GM18505 (cell line): ENCODE data around the gene GSTO2.
"Not testable (repeated sequence)": the region's sequence is repeated elsewhere in the genome, so short reads cannot be mapped to it uniquely, and the experiment has no call there.

Source experiments
- ATAC-seq: cut with Tn5 transposase; IDR thresholded peaks from one replicate; pipeline ENCODE4 v1.9.1; 2021; ENCODE audit not compliant: unreplicated experiment
- POLR2A ChIP-seq: IDR thresholded peaks from 4 replicates; pipeline ENCODE4 v1.6.1; 2011; ENCODE audit warnings: borderline replicate concordance; ENCODE audit not compliant: insufficient read depth, insufficient read length; ENCODE audit errors: extremely low read depth

Gene GSTO2

DNA sequence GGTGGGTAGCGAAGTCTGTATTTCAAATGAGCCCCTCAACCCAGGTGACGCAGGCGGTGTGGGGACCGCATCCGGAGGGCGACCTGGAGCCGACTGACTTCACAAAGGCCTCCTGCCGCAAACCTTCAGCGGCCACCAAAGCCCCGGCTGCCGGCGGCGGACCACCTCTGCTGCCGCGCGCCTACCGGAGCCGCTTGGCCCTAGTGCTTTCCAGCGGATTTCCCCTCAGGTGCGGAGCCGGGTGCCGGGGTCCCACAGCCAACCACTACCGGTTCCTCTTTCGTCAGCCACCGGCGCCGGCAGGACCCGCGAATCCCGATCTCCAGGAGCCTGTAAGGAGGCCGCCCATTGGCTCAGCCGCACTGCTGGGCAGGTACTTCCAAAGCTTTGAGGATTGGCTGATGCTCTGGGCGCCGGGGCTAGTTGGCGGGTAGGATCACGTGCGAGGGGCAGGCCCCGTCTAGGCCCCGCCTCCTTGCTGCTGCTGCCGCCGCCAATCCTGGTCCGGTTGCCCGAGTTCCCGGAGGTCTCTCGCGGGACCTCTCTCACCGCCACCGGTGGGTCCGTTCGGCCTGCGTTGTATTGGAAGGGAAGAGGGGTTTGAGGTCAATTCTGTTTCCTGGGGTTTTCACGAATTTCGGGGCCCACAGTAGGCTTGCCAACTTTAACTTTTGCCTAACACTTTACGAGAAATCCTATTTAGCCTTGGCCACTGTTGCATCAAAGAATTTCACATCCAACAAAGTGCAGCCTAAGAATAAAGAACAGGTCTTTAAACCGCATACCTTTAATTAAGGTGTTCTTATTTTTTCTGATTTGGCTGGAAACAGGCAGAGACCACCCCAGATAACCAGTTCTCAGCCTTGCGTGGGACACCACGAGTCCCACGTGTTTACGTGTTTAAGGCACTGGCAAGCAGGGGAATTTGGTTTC, at the start of gene GSTO2:
GSTO2 (plus strand) TSS at position 472 of the 933 bp plus-strand sequence. CDS start 5,732 bp downstream, outside the sequence.
- peak; percentile 98 for ATAC-seq
- TF ChIP-seq POLR2A, result peak; percentile 94

DNA sequence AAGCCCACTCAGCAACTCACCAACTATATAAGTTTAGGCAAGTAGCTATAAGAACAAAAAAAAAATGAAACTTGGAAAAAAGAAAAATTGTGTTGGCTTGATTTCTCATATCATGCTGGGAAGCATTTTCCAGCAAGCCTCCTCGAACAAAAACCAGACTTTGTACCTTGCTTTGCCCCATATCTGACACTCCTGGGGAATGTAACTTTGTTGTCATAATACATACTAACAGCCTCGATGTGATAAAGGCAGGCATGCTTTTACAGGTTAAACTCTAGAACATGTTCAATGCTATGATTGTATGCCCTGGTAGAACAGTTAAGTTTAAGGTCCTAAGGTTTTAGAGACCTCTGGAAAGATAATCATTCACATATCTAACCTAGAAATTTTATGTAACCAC, 48.5 kb upstream of the GSTO2 start:
- no peak for TF ChIP-seq POLR2A
- no peak for ATAC-seq

DNA sequence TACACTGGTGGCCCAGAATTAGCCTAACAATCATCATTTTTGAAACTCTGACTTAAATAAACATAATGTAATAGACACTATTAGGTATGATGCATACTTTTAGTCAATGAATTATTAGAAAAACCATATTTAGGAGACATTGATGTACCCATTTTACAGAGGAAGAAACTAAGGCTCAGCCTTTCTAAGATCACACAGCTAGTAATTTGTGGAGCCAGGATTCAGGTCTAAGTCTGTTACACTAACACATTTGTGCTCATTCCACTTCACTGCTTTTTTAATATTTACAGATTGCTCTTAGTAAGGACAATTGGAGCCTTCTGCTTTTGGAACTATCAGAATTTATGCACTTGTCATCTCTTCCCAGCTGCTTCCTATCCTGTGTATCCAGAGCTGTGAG, 45.7 kb upstream of the GSTO2 start:
- ATAC-seq, result no peak
- TF ChIP-seq POLR2A, result no peak

DNA sequence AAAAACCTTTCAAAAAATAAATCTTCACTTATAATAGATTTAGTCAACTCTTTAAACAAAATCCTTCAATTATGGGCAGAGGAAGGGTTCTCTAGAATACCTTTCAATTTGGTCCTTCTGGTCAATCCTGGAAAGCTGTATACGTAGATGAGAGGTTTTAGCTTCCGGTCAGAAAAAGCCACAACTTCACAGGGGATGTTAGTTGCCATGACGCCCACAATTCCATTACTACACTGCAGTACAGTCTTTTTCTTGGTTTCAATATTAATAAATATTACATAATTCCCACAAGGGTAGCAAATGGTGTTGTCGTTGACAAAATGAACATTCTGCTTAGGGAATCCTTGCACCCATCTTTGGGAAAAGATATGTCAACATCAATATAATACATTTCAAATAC, 38.5 kb upstream of the GSTO2 start:
- no peak for ATAC-seq
- no peak for TF ChIP-seq POLR2A

DNA sequence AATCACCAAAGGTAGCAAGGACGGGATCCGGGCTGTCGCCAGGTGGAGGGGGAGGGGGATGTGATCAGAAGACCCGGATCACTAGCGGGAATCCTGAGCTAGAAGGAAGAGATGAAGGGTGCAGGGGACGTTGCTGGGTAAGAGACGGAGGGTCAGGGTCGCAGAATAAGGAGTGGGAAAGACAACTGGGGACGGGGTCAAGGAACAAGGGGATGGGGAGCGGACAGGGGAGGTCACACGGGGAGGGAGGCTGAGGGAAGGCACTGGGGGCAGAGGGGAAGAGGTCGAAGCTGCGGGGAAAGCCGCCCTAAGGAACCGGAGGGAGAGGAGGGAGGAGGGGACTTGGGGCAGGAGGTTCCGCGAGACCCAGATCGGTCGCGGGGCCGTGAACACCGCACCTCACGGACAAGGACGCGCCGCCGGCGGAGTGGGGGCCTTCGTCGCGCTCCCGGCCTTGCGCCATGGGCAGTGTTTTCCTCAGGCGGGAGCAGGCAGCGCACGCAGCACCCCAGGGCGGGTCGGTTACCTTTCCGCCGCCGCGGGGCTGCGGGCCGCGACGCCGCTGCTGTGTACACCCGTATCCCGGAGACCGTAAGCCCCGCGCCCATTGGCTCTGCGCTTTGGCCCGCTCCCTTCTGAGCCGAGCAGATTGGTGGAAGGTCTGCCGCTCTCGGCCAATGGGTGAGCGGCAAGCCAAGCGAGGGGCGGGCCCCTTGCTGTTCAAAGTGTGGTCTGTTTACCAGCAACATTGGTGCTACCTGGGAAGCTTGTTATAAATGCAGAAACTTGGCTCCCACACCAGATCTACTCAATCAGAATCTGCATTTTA, 37.0 kb upstream of the GSTO2 start, which contains the start of gene CFAP43:
CFAP43 (minus strand) TSS at position 581 of the 829 bp plus-strand sequence; CDS start at position 463, 118 bp downstream.
- ATAC-seq, result peak; percentile 100
- TF ChIP-seq POLR2A, result no peak

DNA sequence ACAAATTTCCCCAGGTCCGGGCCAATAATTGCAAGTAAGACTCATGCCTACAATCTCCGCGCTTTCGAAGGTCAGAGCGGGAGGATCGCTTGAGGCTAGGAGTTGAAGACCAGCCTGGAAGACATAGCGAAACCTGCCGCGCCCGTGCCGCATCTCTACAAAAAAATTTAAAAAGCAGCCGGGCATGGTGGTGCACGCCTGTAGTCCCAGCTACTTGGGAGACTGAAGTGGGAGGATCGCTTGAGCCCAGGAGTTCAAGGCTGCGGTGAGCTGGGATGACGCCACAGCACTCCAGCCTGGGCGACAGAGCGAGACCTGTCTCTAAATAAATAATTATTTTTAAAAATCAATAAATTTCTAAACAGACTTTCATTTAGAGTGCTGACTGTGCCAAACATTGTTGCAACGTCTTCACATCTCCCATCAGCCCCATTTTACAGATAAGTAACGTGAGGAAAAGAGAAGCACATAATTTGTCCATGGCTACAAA, 36.3 kb upstream of the GSTO2 start:
- ATAC-seq, result peak; percentile 19
- no peak for TF ChIP-seq POLR2A

DNA sequence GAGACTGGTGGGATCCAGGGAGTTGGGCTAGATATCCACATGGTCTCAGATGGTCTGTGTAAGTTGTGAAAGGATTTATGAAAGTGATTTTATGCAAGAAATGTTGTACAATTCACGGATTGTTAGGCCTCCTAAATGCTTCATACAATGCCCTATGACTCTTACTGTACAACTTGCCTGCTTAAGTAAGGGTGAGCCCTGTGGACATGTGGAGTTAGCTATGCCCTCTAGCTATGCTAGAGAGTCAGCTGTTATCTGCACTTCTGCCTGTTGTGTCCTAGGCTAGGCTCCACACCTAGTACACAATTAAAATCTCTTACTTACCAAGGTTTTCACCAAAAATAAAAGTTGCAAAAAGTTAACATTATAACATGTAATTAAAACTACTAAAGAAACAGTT, 35.2 kb upstream of the GSTO2 start:
- no peak for TF ChIP-seq POLR2A
- no peak for ATAC-seq

DNA sequence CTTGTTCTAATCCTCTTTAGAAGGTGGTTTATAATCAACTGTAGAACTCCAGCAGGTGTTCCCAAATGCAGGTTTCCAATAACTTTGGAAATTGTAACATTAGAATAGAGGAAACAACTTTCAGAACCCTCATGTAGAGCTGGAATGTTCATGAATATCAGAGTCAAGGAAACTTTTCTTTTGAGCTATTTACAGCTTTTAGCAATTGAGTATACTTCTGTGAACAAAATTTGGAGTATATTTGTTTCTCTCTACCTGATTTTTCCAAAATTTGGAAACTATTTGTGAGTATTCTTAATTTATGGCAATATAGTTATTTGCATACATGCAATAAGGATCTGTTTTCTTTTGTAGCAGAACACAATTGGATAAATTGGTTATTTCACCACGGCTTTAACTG, 34.0 kb upstream of the GSTO2 start:
- ATAC-seq, result no peak
- TF ChIP-seq POLR2A, result no peak

DNA sequence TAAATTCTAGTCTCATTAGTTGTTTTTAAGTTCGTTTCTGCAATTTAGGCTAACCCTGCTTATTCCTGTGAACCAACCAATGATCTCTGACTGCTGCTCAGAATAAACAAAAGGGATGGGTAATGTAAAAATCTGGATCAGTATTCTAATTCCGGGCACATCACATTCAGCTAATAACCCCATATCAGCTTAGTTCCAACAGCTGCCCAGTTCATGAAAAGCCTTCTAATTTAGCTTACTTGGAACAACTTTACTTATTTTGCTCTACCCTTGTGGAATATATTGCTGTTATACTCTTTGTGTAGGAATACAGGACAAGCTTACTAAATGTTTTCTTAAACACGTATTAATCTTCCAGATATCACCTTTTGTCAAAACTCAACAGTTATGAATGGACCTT, 33.2 kb upstream of the GSTO2 start:
- no peak for TF ChIP-seq POLR2A
- no peak for ATAC-seq

DNA sequence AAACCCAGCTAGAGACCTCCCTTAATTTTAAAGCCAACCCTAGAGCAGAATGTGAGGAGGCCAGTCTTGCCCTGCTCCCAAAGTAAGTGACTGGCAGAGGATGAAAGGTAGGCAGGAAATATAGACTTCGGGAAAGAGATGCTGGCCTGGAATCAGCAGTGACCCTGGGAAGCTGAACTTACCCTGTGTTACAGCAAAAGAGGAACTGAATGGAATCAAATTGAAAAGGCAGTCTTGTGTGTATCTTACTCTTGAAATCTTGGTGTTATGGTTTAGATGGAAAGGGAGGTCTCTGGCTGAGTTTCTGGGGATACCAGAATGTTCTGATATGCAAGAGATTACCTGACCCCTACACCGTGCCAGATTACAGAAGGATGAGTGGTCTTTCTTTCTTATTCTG, 28.9 kb upstream of the GSTO2 start:
- ATAC-seq, result no peak
- no peak for TF ChIP-seq POLR2A

DNA sequence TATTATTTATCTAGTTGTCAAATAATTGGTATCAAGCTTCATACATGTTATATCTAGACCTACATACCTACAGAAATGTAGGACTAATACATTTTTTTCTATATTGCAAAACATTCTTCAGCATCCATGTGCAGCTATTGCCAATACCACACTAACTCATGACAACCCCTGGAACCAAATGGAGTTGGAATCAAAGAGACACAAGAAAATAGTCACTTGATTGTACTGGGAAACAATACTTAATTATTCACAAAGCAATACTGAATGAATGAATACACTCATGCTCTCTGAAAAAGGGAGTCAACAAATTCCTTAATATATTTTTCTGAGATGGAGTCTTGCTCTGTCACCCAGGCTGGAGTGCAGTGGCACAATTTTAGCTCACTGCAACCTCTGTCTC, 26.4 kb upstream of the GSTO2 start:
- no peak for ATAC-seq
- TF ChIP-seq POLR2A, result no peak

DNA sequence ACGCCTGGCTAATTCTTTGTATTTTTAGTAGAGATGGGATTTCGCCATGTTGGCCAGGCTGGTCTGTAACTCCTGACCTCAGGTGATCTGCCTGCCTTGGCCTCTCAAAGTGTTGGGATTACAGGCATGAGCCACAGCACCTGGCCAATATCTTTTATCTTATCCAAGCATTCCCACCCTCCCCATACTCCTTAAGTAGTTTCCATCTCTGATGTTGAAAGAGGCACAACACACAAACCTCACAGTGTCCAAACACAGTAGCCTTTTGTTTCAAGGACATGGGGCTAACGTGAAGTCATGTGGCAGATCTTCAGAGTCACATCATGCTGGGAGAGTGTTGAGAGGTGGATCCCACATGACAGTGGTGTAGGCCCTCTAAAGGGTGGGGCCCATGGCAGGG, 26.0 kb upstream of the GSTO2 start:
- ATAC-seq, result not testable (repeated sequence)

DNA sequence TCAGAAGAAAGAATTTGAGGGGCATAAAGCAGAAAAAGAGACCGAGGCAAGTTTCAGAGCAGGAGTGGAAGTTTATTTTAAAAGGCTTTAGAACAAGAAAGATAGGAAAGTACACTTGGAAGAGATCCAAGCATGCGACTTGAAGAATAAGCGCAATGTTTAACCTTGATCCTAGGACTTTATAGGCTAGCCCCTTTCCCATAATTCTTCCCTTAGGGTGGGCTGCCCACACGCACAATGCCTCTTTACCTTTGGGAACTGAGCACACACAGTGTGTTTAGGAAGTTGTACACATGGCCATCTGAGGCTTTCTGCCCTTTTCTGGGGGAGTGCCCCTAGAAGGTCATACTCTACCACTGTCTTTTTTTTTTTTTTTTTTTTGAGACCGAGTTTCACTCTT, 25.5 kb upstream of the GSTO2 start:
- ATAC-seq, result no peak

DNA sequence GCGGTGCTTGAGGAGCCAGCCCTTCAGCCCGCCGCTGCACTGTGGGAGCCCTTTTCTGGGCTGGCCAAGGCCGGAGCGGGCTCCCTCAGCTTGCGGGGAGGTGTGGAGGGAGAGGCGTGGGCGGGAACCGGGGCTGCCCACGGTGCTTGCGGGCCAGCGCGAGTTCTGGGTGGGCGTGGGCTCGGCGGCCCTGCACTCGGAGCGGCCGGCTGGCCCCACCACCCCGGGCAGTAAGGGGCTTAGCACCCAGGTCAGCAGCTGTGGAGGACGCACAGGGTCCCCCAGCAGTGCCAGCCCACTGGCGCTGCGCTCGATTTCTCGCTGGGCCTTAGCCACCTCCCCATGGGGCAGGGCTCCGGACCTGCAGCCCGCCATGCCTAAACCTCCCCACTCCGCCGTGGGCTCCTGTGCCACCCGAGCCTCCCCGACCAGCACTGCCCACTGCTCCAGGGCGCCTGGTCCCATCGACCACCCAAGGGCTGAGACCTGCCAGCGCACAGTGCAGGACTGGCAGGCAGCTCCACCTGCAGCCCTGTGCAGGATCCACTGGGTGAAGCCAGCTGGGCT, 23.8 kb upstream of the GSTO2 start:
- TF ChIP-seq POLR2A, result no peak
- no peak for ATAC-seq

More for the DNA sequence above, 25.5 kb upstream of the GSTO2 start:
- TF ChIP-seq POLR2A, result no peak

DNA sequence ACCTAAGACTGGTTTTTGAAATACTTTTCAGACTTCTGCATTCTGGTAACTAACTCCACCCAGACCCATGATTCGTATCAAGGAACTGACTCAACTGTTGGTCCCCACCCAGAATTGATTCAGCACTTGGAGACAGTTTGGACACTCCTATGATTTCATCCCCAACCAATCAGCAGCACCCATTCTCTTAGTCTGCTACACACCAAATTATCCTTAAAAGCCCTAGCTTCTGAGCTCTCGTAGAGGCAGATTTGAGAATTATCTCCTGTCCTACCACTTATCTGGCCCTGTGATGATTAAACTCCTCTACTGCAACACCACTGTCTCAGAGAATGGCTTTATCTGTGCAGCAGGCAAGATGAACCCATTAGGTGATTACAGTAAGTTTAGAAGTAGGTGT, 22.0 kb upstream of the GSTO2 start:
- ATAC-seq, result no peak
- TF ChIP-seq POLR2A, result no peak
